NT2/D1 (cell line): ENCODE results near the gene PPOX.

Source experiments
- DNase-seq: peaks from one replicate; pipeline ENCODE4 v3.0.0-alpha.2; 2011; ENCODE audit warnings: low read depth, low spot score
- H3K27me3 ChIP-seq: 2 replicates; pipeline ENCODE4 v1.6.0; 2011; ENCODE audit warnings: mild to moderate bottlenecking; ENCODE audit not compliant: insufficient read length, insufficient read depth
- H3K36me3 ChIP-seq: 2 replicates; pipeline ENCODE4 v1.6.1; 2011; ENCODE audit warnings: mild to moderate bottlenecking, low read length, mixed read lengths; ENCODE audit not compliant: insufficient read depth, insufficient read length
- H3K4me1 ChIP-seq: 2 replicates; pipeline ENCODE4 v1.5.1; 2011; ENCODE audit not compliant: insufficient read depth, insufficient read length
- H3K4me3 ChIP-seq: 2 replicates; pipeline ENCODE4 v1.5.1; 2011; ENCODE audit warnings: low read depth; ENCODE audit not compliant: insufficient read length
- H3K9ac ChIP-seq: 2 replicates; pipeline ENCODE4 v1.6.0; 2011; ENCODE audit warnings: low read depth; ENCODE audit not compliant: insufficient read length
- H3K9me3 ChIP-seq: 2 replicates; pipeline ENCODE4 v1.5.1; 2011; ENCODE audit warnings: mild to moderate bottlenecking, low read length; ENCODE audit not compliant: insufficient read depth
- SUZ12 ChIP-seq: IDR thresholded peaks from 2 replicates; pipeline ENCODE4 v1.6.1; 2011; ENCODE audit not compliant: insufficient read length, insufficient read depth; ENCODE audit errors: extremely low read depth
- YY1 ChIP-seq: IDR thresholded peaks from 2 replicates; pipeline ENCODE4 v1.6.1; 2011; ENCODE audit not compliant: insufficient read length, insufficient read depth
- ZNF274 ChIP-seq: IDR thresholded peaks from 2 replicates; pipeline ENCODE4 v1.6.1; 2011; ENCODE audit warnings: mild to moderate bottlenecking, low read depth, low read length

PPOX gene

DNA sequence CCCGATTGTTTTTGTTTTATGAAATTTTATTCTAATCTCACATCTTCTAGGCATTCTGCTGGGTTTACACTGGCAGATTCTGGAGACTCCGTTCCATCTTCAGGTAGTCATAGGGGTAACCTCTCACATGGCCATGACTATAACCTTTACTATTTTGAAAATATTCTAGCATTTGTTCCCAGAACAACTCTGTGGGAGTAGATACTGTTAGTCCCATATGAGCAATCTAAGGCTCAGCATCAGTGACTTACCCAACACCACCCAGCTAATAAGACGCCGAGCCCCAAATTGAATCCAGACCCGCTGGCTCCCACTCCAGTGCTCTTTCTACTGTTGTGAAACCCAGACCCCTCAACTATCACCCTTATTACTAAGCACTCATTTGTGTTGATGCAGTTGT is 22.8 kb downstream of the PPOX start:
- Histone ChIP-seq H3K4me1 (peaks cover 8% of the 10 kb centered on the region), H3K9ac (no peak overlapping the region), H3K4me3 (no peak overlapping the region), H3K9me3 (no peaks in the 10 kb centered on the region), H3K36me3 (peaks cover 38% of the 10 kb centered on the region), H3K27me3 (no peaks in the 10 kb centered on the region)
- DNase-seq: no peak
- TF ChIP-seq YY1 (no peak), ZNF274 (no peak), SUZ12 (no peak)

DNA sequence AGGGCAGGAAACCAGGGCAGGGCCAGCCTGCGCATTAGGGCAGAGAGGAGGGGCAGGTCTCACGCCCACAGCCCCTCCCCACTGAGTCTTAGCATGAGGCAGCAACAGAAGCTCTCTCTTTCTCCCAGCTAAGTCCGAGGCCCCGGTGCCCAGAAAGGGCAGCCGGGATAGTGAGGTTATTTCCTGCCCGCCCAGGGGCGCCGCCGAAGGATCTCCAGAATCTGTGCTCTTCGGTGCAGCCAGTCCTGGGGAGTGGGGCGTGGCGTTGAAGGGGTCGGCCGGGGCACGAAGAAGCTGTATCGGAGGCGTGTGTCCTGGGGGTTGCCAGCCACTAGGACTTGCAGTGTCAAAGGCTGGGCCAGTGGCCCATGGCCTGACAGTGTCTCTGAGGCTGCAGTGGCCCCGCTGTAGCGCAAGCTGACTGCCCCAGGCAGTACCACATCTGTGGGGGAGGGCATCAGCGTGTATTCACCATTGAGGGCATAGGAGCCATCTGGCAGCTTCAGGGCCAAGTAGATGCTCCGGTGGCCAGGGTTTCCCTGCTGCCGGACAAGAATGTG is 24.8 kb downstream of the PPOX start:
- no peak for TF ChIP-seq SUZ12
- TF ChIP-seq YY1: no peak
- no peak for TF ChIP-seq ZNF274
- Histone ChIP-seq H3K27me3 (no peaks in the 10 kb centered on the region), H3K9me3 (no peaks in the 10 kb centered on the region), H3K9ac (peak overlapping the region; percentile 21), H3K4me1 (peaks cover 8% of the 10 kb centered on the region), H3K4me3 (no peak overlapping the region), H3K36me3 (peaks cover 56% of the 10 kb centered on the region)
- DNase-seq: no peak

DNA sequence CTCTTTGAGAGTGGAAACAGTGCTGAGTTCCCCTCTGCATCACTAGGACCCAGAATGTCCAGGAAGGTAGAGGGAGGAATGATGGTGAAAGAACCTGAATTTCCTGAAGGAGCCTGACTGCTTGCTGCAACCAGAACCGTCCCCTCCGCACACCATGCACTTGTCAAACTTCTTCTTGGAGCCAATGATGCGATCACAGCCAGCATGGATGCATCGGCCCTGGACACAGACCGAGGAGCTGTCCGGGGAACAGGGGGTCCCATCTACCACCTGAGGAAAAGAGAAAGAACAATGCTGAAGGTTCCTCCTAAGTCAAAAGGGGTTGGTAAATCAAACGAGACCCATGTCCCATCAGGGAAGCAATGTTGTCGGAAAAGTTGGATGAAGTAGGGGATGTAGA is 25.7 kb downstream of the PPOX start:
- TF ChIP-seq ZNF274 (no peak), YY1 (no peak), SUZ12 (no peak)
- Histone ChIP-seq H3K9ac (no peak overlapping the region), H3K4me1 (peaks cover 13% of the 10 kb centered on the region), H3K36me3 (peaks cover 62% of the 10 kb centered on the region), H3K4me3 (no peak overlapping the region), H3K9me3 (no peaks in the 10 kb centered on the region), H3K27me3 (no peaks in the 10 kb centered on the region)
- no peak for DNase-seq

DNA sequence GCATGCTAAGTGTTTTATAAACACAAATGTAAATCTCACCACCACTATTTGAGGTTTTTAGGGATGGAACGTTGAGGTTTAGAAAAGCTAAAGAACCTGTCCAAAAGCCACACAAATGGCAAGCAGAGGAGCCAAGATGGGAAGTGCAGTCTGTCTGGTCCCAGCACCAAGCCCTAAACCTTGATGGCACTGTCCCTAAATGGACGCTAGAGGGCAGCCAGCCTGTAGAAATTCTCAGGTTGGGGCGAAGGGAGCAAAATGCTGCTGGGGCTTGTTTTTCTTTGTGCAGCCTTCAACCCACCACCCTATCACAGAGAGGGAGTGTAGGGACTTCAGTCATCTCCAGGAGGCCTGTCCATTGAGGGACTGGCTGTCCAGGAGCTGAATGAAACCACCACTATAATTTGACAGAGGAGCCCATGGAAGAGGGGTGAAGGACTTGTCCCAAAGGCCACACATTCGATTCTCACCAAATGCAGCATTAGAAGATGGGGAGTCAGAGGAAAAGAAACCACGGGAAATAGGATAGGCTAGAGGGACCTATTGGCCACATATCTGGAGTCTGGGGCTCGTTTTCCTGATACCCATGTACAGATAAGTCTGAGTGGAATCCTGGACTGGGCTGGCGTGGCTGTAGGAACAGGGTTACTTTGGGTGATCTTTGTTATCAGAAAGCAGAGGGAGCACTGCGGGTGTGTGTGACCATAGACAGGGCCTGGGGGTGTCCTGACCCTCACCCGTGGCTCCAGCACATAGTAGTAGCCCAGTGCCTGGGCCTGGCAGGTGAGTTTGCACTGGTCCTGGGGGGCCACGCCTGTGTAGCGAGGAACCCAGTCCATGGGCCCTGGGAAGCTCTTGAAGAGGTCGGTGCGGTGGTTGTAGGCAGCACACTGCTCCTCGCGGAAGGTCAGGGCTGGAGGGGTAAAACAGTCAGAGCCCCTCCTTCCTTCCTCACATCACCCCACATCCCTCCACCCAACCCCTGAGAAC is 26.5 kb downstream of the PPOX start:
- peaks cover 18% of the 10 kb centered on the region for H3K4me1 ChIP-seq
- peaks cover 62% of the 10 kb centered on the region for H3K36me3 ChIP-seq
- H3K9me3 ChIP-seq: no peaks in the 10 kb centered on the region
- peak overlapping the region; percentile 22 for H3K9ac ChIP-seq
- H3K27me3 ChIP-seq: no peaks in the 10 kb centered on the region
- DNase-seq: peak; percentile 86
- no peak for TF ChIP-seq ZNF274
- TF ChIP-seq YY1: no peak
- TF ChIP-seq SUZ12: no peak
- H3K4me3 ChIP-seq: no peak overlapping the region

DNA sequence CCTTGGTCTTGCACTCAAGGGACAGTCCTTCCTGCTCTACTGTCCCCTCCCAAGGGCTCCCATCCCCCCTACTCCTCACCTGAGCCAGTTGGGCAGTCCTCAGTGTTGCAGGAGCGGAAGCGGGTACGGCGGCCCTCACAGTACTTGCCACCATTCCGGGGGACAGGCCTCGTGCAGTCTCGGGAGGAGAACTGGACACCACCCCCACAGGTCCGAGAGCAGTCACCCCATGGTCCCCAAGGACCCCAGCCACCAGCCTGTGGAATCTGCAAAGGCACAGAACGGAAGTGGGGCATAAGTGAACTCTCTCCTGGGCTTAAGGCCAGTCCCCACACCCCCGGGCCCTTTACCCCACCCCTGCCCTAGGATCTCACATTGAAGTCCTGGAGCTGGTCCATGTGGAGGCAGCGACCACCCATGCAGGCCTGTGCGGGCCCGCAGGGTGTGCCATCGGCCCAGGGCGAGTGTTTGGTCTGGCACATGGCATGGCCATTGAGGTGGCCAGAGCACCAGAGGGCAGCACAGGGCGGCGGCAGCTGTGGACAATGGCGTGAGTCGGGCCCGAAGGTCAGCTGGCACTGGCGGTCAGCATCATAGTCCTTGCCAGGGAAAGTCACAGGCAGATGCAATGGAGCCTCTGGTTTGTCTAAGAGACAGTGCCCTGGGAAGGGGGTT is 27.5 kb downstream of the PPOX start:
- no peaks in the 10 kb centered on the region for H3K27me3 ChIP-seq
- peaks cover 62% of the 10 kb centered on the region for H3K36me3 ChIP-seq
- TF ChIP-seq ZNF274: no peak
- no peak for TF ChIP-seq YY1
- TF ChIP-seq SUZ12: no peak
- no peak overlapping the region for H3K9ac ChIP-seq
- peaks cover 20% of the 10 kb centered on the region for H3K4me1 ChIP-seq
- H3K9me3 ChIP-seq: no peaks in the 10 kb centered on the region
- no peak for DNase-seq
- no peak overlapping the region for H3K4me3 ChIP-seq

DNA sequence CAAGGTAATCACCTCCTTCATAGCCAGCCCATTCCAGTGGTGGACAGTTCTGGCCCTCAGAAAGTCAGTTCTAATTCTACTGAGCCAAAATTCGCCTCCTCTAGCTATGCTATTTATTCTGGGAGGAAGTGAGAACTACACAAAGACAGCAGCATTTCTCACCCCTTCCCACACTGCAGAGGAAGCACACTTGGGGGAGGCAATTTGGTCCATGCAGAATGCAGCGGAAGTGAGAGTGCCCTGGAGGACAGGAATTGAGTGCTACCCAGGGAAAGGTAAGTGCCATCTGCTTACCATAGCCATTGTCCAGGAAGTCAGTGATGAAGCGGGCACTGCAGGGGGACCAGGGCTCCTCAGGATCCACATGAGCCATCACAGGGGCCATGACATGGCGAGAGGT is 28.9 kb downstream of the PPOX start:
- peaks cover 58% of the 10 kb centered on the region for H3K36me3 ChIP-seq
- no peak overlapping the region for H3K9ac ChIP-seq
- H3K27me3 ChIP-seq: no peaks in the 10 kb centered on the region
- H3K4me1 ChIP-seq: peaks cover 31% of the 10 kb centered on the region
- TF ChIP-seq SUZ12 (no peak), YY1 (no peak), ZNF274 (no peak)
- H3K4me3 ChIP-seq: no peak overlapping the region
- H3K9me3 ChIP-seq: no peaks in the 10 kb centered on the region
- DNase-seq: no peak

DNA sequence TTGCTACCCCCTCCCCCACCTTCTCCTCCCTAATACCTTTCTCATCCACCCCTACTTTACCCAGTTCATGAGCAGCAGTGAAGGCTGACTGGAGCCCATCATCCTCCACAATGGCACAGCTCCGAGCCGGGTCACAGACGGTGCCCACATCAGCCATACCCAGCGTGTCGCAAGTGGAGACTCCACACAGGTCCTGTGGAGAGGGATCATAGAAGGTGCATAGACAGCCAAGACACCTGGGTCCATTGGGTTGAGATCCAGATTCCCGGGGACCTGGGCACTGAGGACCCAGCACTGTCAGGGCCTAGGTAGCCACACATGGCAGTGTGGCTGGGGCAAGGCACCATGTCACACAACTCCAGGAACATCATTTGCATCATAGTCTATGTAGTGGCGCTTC is 29.9 kb downstream of the PPOX start:
- H3K4me1 ChIP-seq: peaks cover 36% of the 10 kb centered on the region
- no peaks in the 10 kb centered on the region for H3K27me3 ChIP-seq
- DNase-seq: no peak
- H3K9me3 ChIP-seq: no peaks in the 10 kb centered on the region
- H3K9ac ChIP-seq: no peak overlapping the region
- no peak for TF ChIP-seq ZNF274
- TF ChIP-seq SUZ12: no peak
- no peak for TF ChIP-seq YY1
- no peak overlapping the region for H3K4me3 ChIP-seq
- H3K36me3 ChIP-seq: peaks cover 52% of the 10 kb centered on the region
